SK-N-SH treated with all-trans-retinoic acid at 6 μM for 48 hours (cell line): ENCODE results near the gene DHTKD1.

Source experiments
- ATAC-seq: fragments of 200-7000 bp; cut with Tn5 transposase; 3 replicates; pipeline ENCODE4 v1.9.1; 2020; ENCODE audit warnings: mild to moderate bottlenecking, moderate library complexity
- ARNTL ChIP-seq: fragments of 450-650 bp; formaldehyde crosslinking; IDR thresholded peaks from 2 replicates; pipeline ENCODE4 v1.5.0; 2020; ENCODE audit warnings: low read depth, mild to moderate bottlenecking, moderate library complexity, borderline replicate concordance
- BACH2 ChIP-seq: fragments of 250-450 bp; sonication (Bioruptor Pico); IDR thresholded peaks from 2 replicates; pipeline ENCODE4 v1.9.0; 2021; ENCODE audit warnings: mild to moderate bottlenecking, borderline replicate concordance
- CSDC2 ChIP-seq: fragments of 250-450 bp; sonication (Bioruptor Pico); IDR thresholded peaks from 2 replicates; pipeline ENCODE4 v1.5.0; 2020; ENCODE audit warnings: mild to moderate bottlenecking, moderate library complexity
- CSRNP3 ChIP-seq: fragments of 250-450 bp; sonication (Bioruptor Pico); IDR thresholded peaks from 2 replicates; pipeline ENCODE4 v1.5.1; 2021; ENCODE audit warnings: mild to moderate bottlenecking, moderate library complexity
- ESRRG ChIP-seq: fragments of 250-450 bp; sonication (Bioruptor Pico); IDR thresholded peaks from 2 replicates; pipeline ENCODE4 v1.6.1; 2021; ENCODE audit warnings: mild to moderate bottlenecking
- GLIS3 ChIP-seq: fragments of 250-450 bp; sonication (Bioruptor Pico); IDR thresholded peaks from 2 replicates; pipeline ENCODE4 v1.5.0; 2020; ENCODE audit warnings: mild to moderate bottlenecking, moderate library complexity
- ISL1 ChIP-seq: fragments of 250-450 bp; sonication (Bioruptor Pico); IDR thresholded peaks from 2 replicates; pipeline ENCODE4 v2.1.2; 2022; ENCODE audit warnings: mild to moderate bottlenecking, moderate library complexity
- OSR1 ChIP-seq: fragments of 250-450 bp; sonication (Bioruptor Pico); IDR thresholded peaks from 2 replicates; pipeline ENCODE4 v1.8.0; 2022; ENCODE audit warnings: moderate library complexity, mild to moderate bottlenecking, inconsistent platforms
- PATZ1 ChIP-seq: fragments of 250-450 bp; sonication (Bioruptor Pico); IDR thresholded peaks from 2 replicates; pipeline ENCODE4 v1.8.0; 2020; ENCODE audit warnings: mild to moderate bottlenecking, moderate library complexity, borderline replicate concordance
- POU6F1 ChIP-seq: fragments of 250-450 bp; sonication (Bioruptor Pico); IDR thresholded peaks from 2 replicates; pipeline ENCODE4 v1.8.0; 2021; ENCODE audit warnings: low read depth, mild to moderate bottlenecking, moderate library complexity, borderline replicate concordance
- PPARA ChIP-seq: fragments of 250-450 bp; sonication (Bioruptor Pico); IDR thresholded peaks from 2 replicates; pipeline ENCODE4 v1.5.0; 2020; ENCODE audit warnings: mild to moderate bottlenecking, borderline replicate concordance
- RARB ChIP-seq: fragments of 250-450 bp; sonication (Bioruptor Pico); IDR thresholded peaks from 2 replicates; pipeline ENCODE4 v1.8.0; 2021; ENCODE audit warnings: mild to moderate bottlenecking, moderate library complexity
- TCF4 ChIP-seq: fragments of 250-450 bp; sonication (Bioruptor Pico); IDR thresholded peaks from 2 replicates; pipeline ENCODE4 v1.8.0; 2021; ENCODE audit warnings: mild to moderate bottlenecking, moderate library complexity, borderline replicate concordance
- TOX ChIP-seq: fragments of 250-450 bp; sonication (Bioruptor Pico); IDR thresholded peaks from 2 replicates; pipeline ENCODE4 v1.8.0; 2021; ENCODE audit warnings: mild to moderate bottlenecking, moderate library complexity, borderline replicate concordance
- TSHZ2 ChIP-seq: fragments of 250-450 bp; sonication (Bioruptor Pico); IDR thresholded peaks from 2 replicates; pipeline ENCODE4 v1.5.0; 2020; ENCODE audit warnings: mild to moderate bottlenecking, moderate library complexity
- ZC3H10 ChIP-seq: fragments of 250-450 bp; sonication (Bioruptor Pico); IDR thresholded peaks from 2 replicates; pipeline ENCODE4 v1.5.1; 2021; ENCODE audit warnings: mild to moderate bottlenecking, moderate library complexity
- ZFP30 ChIP-seq: fragments of 450-650 bp; formaldehyde crosslinking; IDR thresholded peaks from 2 replicates; pipeline ENCODE4 v1.5.0; 2022; ENCODE audit warnings: mild to moderate bottlenecking, moderate library complexity
- ZNF70 ChIP-seq: fragments of 450-650 bp; formaldehyde crosslinking; IDR thresholded peaks from 2 replicates; pipeline ENCODE4 v1.5.0; 2020; ENCODE audit warnings: mild to moderate bottlenecking, moderate library complexity

The DHTKD1 gene

GRCh38 chr10:12150163-12150562 is 81.4 kb downstream of the DHTKD1 start:
- TF ChIP-seq TSHZ2 (no peak), ZFP30 (CRISPR knock-in tag) (no peak), POU6F1 (CRISPR knock-in tag) (no peak), ZNF70 (CRISPR knock-in tag) (no peak), ZC3H10 (CRISPR knock-in tag) (no peak), PATZ1 (CRISPR knock-in tag) (no peak), GLIS3 (CRISPR knock-in tag) (no peak)
- no peak for ATAC-seq

- TF ChIP-seq ARNTL (CRISPR knock-in tag) (no peak), CSRNP3 (CRISPR knock-in tag) (no peak), RARB (CRISPR knock-in tag) (no peak), ZC3H10 (CRISPR knock-in tag) (no peak), CSDC2 (no peak), TSHZ2 (no peak), TCF4 (CRISPR knock-in tag) (no peak), OSR1 (CRISPR knock-in tag) (no peak), PATZ1 (CRISPR knock-in tag) (no peak)
These were observed 85.8 kb downstream of the DHTKD1 start for GRCh38 chr10:12154516-12154915.

GRCh38 chr10:12156367-12157123 is 87.8 kb downstream of the DHTKD1 start:
- no peak for ATAC-seq
- TF ChIP-seq BACH2 (CRISPR knock-in tag) (no peak), PPARA (no peak), POU6F1 (CRISPR knock-in tag) (no peak), RARB (CRISPR knock-in tag) (no peak), ZC3H10 (CRISPR knock-in tag) (no peak), ESRRG (no peak), ZNF70 (CRISPR knock-in tag) (no peak), ISL1 (CRISPR knock-in tag) (no peak), CSRNP3 (CRISPR knock-in tag) (no peak), OSR1 (CRISPR knock-in tag) (no peak), TOX (CRISPR knock-in tag) (no peak), GLIS3 (CRISPR knock-in tag) (no peak), CSDC2 (no peak)

More at GRCh38 chr10:12154516-12154915, 85.8 kb downstream of the DHTKD1 start:
- ATAC-seq: peak; percentile 37; the same call in 2 of the 3 replicates
